Activated T-cell treated with anti-CD3 and anti-CD28 coated beads for 1 hour (primary cell): ENCODE results near the gene RRAS.

Experiments used
- DNase-seq: peaks from one replicate; pipeline ENCODE4 v3.0.0-alpha.2; 2020; ENCODE audit warnings: low read depth

The RRAS gene

GRCh38 chr19:49677231-49677900, 37.4 kb upstream of the RRAS start, which contains the start of gene PRMT1:
Gene PRMT1 (plus strand): TSS chr19:49677271. CDS start chr19:49677281, 10 bp downstream.
- no peak for DNase-seq

GRCh38 chr19:49676784-49677230, 36.9 kb upstream of the RRAS start:
- DNase-seq = peak; percentile 94

GRCh38 chr19:49676136-49676783, 36.3 kb upstream of the RRAS start:
- DNase-seq = no peak

- DNase-seq = peak; percentile 75
Observed at GRCh38 chr19:49672131-49672919, 32.4 kb upstream of the RRAS start.

DNA sequence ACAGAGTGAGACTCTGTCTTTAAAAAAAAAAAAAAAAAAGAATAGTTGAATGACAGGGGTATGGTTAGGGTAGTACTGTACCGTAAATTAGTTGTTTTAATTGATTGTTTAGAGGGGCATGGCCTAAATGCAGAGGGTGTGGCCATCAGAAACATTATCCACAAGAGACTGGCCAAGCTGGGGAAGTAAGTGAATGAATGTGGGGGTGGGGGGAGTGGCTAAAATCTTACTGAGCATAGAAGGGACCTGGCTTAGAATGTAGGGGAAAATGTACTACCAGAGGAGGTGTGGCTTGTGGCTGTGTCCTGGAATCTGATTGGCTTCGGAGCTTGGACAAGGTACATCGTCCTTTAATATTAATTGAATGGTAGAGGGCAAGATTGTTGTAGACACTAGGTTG, 29.6 kb upstream of the RRAS start:
- DNase-seq = no peak

DNA sequence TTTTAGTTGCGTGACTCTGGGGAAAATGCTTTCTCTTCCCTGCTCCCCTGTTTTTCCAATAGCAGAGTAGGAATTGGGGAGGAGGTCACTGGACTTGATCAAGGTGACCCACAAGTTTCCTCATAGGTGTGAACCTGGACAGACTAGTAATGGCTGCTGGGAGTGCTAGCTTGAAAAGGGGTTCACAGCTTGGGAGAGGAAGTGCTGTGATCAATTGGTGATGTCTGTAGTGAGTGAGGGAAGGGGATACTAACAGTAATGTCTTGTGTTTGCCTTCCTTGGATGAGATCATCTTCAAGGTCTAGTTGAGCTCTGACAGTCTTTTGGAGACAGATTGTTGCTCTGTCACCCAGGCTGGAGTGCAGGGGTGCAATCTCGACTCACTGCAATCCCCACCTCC, 27.5 kb upstream of the RRAS start:
- no peak for DNase-seq

- no peak for DNase-seq
Observed at GRCh38 chr19:49666120-49666444, 26.1 kb upstream of the RRAS start.

DNA sequence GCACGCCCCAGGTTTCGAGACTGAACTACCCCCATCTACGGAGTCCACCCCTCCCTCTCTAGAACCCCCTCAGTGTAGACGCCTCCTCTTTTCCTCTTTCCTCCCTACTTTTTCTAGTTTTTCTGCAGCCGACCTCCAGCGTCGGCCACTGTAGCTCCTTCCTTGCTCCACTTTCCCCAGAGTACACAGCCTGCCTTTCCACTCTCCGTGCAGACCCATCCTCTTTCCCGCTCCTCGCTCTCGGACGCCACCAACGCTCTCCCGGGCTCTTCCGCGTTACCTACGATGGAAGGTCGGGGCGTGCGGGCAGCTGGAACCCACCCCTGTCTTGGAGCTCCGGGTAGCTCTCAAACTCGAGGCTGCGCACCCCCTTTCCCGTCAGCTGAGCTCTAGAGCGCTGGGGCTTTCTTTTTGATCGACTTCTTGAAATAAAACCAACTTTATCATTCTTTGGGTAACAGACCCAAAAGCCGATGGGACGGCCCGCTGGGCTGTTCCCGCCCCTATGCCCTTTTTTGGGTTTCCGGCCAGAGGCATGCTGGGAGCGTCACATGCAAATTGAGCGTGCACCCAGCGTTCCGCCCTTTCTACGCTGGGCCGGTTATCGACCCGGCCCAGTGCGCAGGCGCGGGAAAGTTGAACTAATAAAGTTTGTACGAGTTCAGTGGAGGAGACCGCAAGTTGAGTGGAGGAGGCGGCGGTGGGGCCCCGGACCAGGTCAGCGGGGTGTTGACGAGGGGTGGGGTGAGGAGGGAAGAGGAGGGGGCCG, 25.6 kb upstream of the RRAS start, which contains the start of the genes BCL2L12 and IRF3:
Gene BCL2L12 (plus strand): TSS at position 583 of the 769 bp plus-strand sequence. CDS start 760 bp downstream, outside the sequence.
Gene IRF3 (minus strand): TSS at position 507 of the 769 bp plus-strand sequence. CDS start 1,019 bp downstream, outside the sequence.
- peak; percentile 100 for DNase-seq

DNA sequence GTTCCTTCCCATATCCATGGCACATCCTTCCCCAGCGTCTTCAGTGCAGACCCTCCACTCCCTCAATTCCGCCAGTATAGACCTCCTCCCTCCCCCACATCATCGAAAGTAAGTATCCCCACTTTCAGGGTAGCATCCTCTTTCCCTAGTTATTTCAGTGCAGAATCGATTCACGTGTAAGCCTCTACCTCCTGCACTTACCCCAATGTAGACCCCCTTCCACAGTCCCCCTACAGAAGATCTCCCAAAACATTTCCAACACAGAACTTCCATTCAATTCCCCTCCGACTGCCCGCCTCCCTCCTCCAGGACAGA, 25.1 kb upstream of the RRAS start:
- DNase-seq = no peak

DNA sequence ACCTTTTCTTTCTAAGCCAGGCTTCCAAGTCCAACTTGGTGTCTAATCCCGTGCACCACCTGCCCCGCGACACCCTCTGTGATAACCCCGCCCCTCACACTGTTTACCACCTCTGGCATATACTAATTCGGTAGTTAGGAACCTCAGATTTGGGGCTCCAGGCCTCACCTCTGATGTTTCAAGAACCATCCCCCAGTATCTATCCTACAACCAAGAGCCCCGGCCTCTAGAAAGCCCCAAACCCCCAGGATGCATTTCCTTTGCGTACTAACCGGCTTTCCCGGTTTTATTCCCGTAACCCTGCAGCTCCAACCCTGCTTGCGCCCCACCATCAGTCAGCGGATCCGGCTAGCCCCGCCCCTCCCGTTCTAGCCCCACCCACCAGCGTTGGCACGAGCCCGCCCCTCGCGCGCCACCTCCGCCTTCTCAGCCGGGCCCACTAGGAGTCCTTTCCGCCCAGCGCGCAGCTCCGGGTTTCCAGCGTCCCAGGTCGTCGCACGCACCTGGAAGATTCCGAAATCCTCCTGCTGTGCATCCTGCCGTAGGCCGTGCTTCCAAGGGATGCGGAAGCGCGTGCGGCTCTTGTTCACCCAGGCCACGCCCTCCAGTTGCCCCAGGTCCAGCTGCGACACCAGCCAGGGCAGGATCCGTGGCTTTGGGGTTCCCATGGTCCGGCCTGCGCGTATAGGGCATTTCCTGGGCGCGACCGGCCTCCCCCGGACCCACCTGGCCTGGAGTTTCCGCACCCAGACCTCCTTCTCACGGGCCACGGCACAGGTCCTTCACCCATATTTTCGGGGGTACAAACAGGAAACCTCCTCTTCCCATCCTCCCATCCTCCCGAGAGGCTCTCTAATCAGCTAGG, 24.5 kb upstream of the RRAS start:
- peak; percentile 95 for DNase-seq

- DNase-seq = no peak
Observed at GRCh38 chr19:49663224-49663623, 23.3 kb upstream of the RRAS start.

- no peak for DNase-seq
Observed at GRCh38 chr19:49662011-49662410, 22.1 kb upstream of the RRAS start.

DNA sequence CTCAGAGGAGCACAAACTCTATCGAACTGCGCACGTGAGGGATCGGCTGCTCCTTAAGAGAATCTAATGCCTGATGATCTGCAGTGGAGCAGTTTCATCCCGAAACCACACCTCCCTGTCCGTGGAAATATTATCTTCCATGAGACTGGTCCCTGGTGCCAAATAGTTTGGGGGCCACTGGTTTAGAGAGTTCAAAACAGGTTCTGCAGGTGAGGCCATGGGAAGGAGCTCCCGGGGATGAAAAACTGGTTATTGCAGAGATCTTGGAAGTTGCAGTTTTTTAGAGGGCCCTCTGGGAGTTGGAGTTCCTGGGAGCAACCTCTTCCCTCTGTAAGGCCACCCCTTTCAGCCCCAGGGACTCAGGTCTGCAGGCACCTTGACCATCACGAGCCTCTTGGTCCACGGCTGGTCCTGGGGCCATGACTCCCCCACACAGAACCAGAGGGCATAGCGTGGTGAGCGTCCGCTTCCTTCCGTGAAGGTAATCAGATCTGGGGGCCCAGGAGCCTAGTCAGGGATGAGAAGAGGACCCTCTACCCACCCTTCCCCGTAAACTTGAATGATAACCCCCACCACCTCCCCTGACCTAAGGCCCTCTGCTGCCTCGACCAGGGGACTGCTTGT, 20.5 kb upstream of the RRAS start:
- DNase-seq = no peak

DNA sequence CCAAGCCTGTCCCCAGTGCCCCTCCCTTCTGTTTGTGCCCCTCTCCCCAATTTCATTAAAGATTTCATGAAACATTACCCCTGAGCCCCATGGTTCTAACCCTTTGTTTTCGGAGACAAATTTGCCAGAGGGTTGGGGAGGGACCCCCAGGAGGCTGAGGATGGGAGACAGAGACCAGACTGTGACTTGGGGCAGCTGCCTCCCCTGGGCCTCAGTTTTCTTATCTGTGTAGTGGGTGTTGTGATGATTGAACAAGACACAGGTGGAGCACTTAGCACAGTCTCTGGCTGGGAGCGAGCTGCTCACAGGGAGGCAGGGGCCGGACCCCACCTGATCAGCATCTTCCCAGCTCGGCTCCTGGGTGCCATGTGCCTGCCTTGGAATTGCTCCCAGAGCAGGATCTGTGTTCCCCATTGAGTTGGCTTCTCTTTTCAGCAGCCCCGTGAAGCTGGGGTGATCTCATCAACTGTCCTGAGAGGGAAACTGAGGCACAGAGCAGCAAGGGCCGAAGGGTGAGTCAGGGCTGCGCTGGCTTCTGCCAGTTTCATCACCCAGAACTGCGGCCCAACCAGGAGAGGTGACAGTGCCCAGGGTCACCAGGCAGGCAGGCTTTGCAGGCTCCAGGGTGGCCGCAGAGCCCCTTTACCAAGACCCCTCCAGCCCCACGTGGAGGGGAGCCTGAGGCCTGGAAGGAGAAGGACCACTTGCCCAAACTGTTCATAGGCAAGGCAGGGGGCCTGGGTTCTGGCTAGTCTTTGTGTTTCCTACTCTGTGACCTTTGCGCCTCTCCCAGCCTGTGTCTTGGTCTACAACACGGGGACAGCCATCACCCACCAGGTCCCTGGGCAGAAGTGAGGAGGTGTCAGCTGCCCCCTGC, 18.9 kb upstream of the RRAS start:
- no peak for DNase-seq

DNA sequence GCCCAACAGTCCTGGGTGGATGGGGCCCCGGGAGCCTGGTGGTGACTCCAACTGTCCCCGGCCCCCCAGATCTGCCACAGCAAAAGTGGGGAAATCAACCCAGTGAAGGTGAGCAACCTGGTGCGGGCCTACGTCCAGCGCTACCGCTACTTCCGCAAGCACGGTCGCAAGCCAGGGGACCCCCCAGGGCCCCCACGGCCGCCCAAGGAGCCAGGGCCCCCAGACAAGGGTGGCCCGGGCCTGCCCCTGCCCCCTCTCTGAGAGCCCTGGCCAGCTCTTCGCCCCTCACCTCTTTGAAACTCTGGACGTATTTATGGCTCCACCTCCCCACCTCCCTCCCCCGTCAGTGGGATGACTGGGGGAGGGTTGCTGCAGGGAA, 18.2 kb upstream of the RRAS start:
- no peak for DNase-seq

DNA sequence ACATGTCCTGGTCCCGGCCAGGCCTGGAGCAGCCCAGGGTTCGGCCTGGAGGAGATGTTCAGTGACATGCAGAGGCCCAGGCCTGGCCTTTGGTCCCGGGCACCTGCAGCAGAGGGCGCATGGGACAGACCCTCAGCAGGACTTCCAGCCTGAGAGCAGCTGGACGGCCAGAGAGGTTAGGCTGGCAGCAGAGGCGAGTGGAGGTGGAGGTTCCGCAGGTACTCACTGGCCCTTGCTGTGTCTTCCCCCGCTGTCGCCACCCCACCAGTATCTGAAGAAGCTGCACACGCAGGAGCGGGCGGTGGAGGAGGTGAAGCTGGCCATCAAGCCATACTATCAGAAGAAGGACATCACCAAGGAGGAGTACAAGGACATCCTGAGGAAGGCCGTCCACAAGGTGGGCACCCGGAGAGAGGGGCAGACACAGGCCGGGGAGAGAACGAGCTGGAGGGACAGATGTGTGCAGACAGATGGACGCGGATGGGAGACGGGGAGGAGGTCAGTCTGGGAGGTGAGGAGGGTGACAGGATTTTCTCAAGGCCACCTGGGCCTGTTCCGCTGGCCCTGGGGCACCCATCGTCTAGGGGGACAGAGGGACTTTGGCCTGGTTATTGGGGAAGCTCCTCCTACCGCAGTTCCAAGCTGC, 17.7 kb upstream of the RRAS start:
- no peak for DNase-seq

- DNase-seq = no peak
Observed at GRCh38 chr19:49656456-49657109, 16.6 kb upstream of the RRAS start.

DNA sequence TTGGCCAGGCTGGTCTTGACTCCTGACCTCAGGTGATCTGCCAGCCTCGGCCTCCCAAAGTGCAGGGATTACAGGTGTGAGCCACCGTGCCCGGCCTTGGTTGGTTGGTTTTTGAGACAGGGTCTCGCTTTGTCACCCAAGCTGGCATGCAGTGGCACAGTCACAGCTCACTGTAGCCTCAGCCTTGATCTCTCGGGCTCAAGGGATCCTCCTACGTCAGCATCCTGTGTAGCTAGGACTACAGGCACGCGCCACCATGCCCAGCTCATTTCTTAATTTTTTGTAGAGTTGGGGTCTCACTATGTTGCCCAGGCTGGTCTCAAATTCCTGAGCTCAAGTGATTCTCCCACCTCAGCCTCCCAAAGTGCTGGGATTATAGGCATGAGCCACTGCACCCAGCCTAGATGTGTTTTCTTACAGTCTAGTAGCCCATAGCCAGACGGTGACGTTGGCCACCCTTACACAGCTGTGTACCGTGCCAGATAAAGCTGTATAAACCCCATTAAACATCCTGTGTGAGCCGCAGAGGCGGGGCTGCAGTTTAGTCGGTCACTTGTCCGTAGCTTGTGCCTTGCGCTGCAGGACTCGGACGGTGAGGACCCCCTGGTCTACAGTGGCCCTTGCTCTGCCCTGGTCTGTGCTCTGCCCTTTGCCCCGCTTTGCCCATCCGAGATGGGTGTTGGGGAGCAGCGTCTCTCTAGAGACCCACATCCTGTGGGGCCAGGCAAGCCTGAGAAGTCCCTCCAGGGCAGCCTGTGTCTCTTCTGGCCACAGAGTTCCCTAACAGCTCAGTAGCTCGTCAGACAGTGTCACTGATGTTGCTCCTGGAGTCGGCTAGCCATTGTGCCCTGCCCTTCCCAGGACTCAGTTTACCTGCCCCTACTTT, 15.9 kb upstream of the RRAS start:
- no peak for DNase-seq
